A549 treated with dexamethasone at 1 μM for 4 hours (cell line): Measurements from ENCODE around the gene LBR. TPM values are rescaled to one million over a fixed set of nuclear protein-coding genes. Genes with fewer than 3 reads are reported as not detected.

Experiments used
- total RNA-seq: library from RNA; stranded (reverse); fragments of 200-300 nt; extraction: Qiagen RNA extraction; gene quantifications from 5 replicates; pipeline ENCODE4 v1.2.3, GENCODE V29; 2022

The LBR gene
- 25.5 to 51.1 TPM (median 41.6 TPM) in 5 replicates for total RNA-seq

DNA sequence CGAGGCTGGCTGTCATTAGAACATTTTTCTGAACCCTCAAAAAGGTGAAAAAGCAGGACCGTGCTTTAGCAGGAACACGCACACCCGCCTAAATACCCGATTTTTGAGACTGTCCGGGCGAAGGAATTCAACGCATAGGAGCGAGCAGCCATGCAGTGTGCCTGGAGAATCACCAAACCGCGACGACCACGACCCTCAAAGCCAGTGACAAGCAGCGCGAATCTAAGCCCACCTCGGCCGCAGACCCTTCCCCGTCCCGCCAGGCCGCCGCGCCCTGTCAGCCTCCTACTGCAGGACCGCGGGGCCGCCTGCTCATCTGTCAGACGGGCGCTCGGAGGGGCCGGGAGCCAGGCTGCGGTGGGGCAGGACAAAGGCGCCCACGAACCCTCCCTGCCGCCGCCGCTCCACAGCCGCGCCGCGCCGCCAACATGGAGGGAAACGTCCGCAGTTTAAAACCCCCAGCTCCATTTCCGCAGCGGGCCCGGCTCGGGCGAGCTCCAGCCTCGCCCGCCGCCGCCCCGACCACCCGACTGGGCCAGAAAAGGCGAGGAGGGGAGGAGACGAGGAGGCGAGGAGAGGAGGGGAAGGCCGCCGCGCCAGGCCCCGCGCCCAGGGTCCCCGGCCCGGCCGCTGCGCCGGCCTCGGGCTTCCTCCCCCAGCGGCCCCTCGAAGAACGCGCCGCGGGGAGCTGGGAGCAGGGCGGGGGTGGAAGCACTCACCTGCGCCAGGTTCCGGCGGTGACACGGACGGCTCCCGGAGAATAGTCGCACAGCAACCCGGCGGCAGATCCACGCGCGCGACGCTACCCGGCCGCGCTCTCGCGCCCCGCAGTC is at the start of gene LBR:
LBR (minus strand) TSS at position 804 of the 833 bp plus-strand sequence. CDS start 3,963 bp downstream, outside the sequence.

Other genes starting within 250 kb of the LBR start
- gene ENAH, start 225.1 kb upstream of the LBR start, total RNA-seq: 79.8 to 114 TPM (median 103 TPM) in 5 replicates